H9 (cell line): ENCODE results near the gene PLPP1. TPM values are rescaled to one million over a fixed set of nuclear protein-coding genes. Genes with fewer than 3 reads are reported as not detected.
A peak's percentile ranks its signal among the peaks of the same experiment; 100 is the strongest.

ENCODE experiments used
- DNase-seq: peaks from one replicate; pipeline ENCODE4 v3.0.0-alpha.2; 2017
- H2AFZ ChIP-seq: one replicate; pipeline ENCODE4 v1.6.1; 2013; ENCODE audit warnings: mild to moderate bottlenecking, low read length, control low read depth, moderate library complexity
- H2AK5ac ChIP-seq: 2 replicates; pipeline ENCODE4 v1.6.1; 2013; ENCODE audit warnings: low read length, control low read depth, mixed read lengths; ENCODE audit not compliant: insufficient read length
- H2BK120ac ChIP-seq: one replicate; pipeline ENCODE4 v1.6.1; 2013; ENCODE audit warnings: low read depth, mild to moderate bottlenecking, low read length, control low read depth, inconsistent platforms; ENCODE audit not compliant: poor library complexity, severe bottlenecking
- H2BK12ac ChIP-seq: 2 replicates; pipeline ENCODE4 v1.6.1; 2013; ENCODE audit warnings: low read length, control low read depth, mixed read lengths, low read depth; ENCODE audit not compliant: insufficient read length
- H2BK15ac ChIP-seq: 2 replicates; pipeline ENCODE4 v1.6.1; 2013; ENCODE audit warnings: low read depth, low read length, control low read depth
- H2BK20ac ChIP-seq: one replicate; pipeline ENCODE4 v1.6.1; 2013; ENCODE audit warnings: low read depth, mild to moderate bottlenecking, low read length, control low read depth, inconsistent platforms; ENCODE audit not compliant: poor library complexity, severe bottlenecking
- H2BK5ac ChIP-seq: 2 replicates; pipeline ENCODE4 v1.6.1; 2013; ENCODE audit warnings: low read length, control low read depth, mixed read lengths; ENCODE audit not compliant: insufficient read length
- H3K14ac ChIP-seq: 2 replicates; pipeline ENCODE4 v1.6.1; 2013; ENCODE audit warnings: low read length, control low read depth; ENCODE audit not compliant: insufficient read depth
- H3K18ac ChIP-seq: 2 replicates; pipeline ENCODE4 v1.6.1; 2013; ENCODE audit warnings: low read depth, mild to moderate bottlenecking, mixed read lengths, low read length, control low read depth; ENCODE audit not compliant: insufficient read length
- H3K23ac ChIP-seq: 2 replicates; pipeline ENCODE4 v1.6.1; 2013; ENCODE audit warnings: low read length, control low read depth, mixed read lengths, low read depth; ENCODE audit not compliant: insufficient read length
- H3K23me2 ChIP-seq: 2 replicates; pipeline ENCODE4 v1.6.1; 2013; ENCODE audit warnings: low read depth, mild to moderate bottlenecking, mixed read lengths, low read length, control low read depth; ENCODE audit not compliant: insufficient read length, poor library complexity, severe bottlenecking
- H3K27ac ChIP-seq: 2 replicates; pipeline ENCODE4 v1.5.1; 2013; ENCODE audit warnings: low read length, control low read depth, mixed read lengths, low read depth; ENCODE audit not compliant: insufficient read length
- H3K27me3 ChIP-seq: 2 replicates; pipeline ENCODE4 v1.6.1; 2013; ENCODE audit warnings: low read length, control low read depth, inconsistent platforms; ENCODE audit not compliant: insufficient read depth
- H3K4ac ChIP-seq: 2 replicates; pipeline ENCODE4 v1.6.1; 2013; ENCODE audit warnings: low read depth, mild to moderate bottlenecking, control low read depth, inconsistent platforms, low read length, moderate library complexity
- H3K4me1 ChIP-seq: 2 replicates; pipeline ENCODE4 v1.6.1; 2013; ENCODE audit warnings: low read length, control low read depth, inconsistent platforms; ENCODE audit not compliant: insufficient read depth
- H3K4me2 ChIP-seq: 2 replicates; pipeline ENCODE4 v1.6.1; 2013; ENCODE audit warnings: low read length, control low read depth, mixed read lengths; ENCODE audit not compliant: insufficient read length, insufficient read depth
- H3K56ac ChIP-seq: 2 replicates; pipeline ENCODE4 v1.6.1; 2013; ENCODE audit warnings: low read depth, mild to moderate bottlenecking, mixed read lengths, low read length, control low read depth; ENCODE audit not compliant: insufficient read length
- H3K79me1 ChIP-seq: 2 replicates; pipeline ENCODE4 v1.6.1; 2013; ENCODE audit warnings: low read depth, mild to moderate bottlenecking, moderate library complexity, low read length, control low read depth, inconsistent platforms; ENCODE audit not compliant: insufficient read depth, poor library complexity, severe bottlenecking
- H3K79me2 ChIP-seq: 2 replicates; pipeline ENCODE4 v1.6.1; 2013; ENCODE audit warnings: low read length, control low read depth, inconsistent platforms; ENCODE audit not compliant: insufficient read depth
- H3K9ac ChIP-seq: 2 replicates; pipeline ENCODE4 v1.6.1; 2013; ENCODE audit warnings: low read length, control low read depth, mixed read lengths; ENCODE audit not compliant: insufficient read length; ENCODE audit errors: extremely low read depth
- H3K9me3 ChIP-seq: one replicate; pipeline ENCODE4 v1.6.1; 2013; ENCODE audit warnings: low read depth, low read length, inconsistent platforms; ENCODE audit not compliant: control insufficient read depth
- H3T11ph ChIP-seq: one replicate; pipeline ENCODE4 v1.6.1; 2013; ENCODE audit warnings: mild to moderate bottlenecking, low read length, control low read depth, inconsistent platforms
- H4K20me1 ChIP-seq: one replicate; pipeline ENCODE4 v1.6.1; 2013; ENCODE audit not compliant: control insufficient read depth, insufficient read length, insufficient read depth
- H4K5ac ChIP-seq: 2 replicates; pipeline ENCODE4 v1.6.1; 2013; ENCODE audit warnings: low read depth, mild to moderate bottlenecking, mixed read lengths, low read length, control low read depth; ENCODE audit not compliant: insufficient read length
- H4K8ac ChIP-seq: replicated peaks from 2 replicates; pipeline ENCODE4 v1.6.1; 2013; ENCODE audit warnings: low read length, control low read depth, mixed read lengths, low read depth; ENCODE audit not compliant: insufficient read length
- H4K91ac ChIP-seq: 2 replicates; pipeline ENCODE4 v1.6.1; 2013; ENCODE audit warnings: low read depth, mild to moderate bottlenecking, moderate library complexity, mixed read lengths, low read length, control low read depth; ENCODE audit not compliant: insufficient read length
- H3K27ac Mint-ChIP-seq, 3 experiments: 2 replicates in 2 of 3; 3 replicates in 1 of 3; pipeline ENCODE4 v1.8.0; 2020 to 2021; ENCODE audit warnings: mixed read lengths in 3 of 3, mild to moderate bottlenecking in 1 of 3, moderate library complexity in 1 of 3
- H3K27me3 Mint-ChIP-seq: 2 replicates; pipeline ENCODE4 v1.8.0; 2021; ENCODE audit warnings: low read depth, mild to moderate bottlenecking, moderate library complexity, mixed read lengths
- H3K36me3 Mint-ChIP-seq, 3 experiments: 2 replicates in 2 of 3; 3 replicates in 1 of 3; pipeline ENCODE4 v1.8.0; 2020 to 2021; ENCODE audit warnings: low read depth in 3 of 3, mixed read lengths in 3 of 3; ENCODE audit not compliant: insufficient read depth in 1 of 3
- H3K4me1 Mint-ChIP-seq, 2 experiments: 2 replicates each; pipeline ENCODE4 v1.8.0; 2020; ENCODE audit warnings: mixed read lengths in 2 of 2
- H3K4me3 Mint-ChIP-seq, 2 experiments: 2 replicates in 1 of 2; 3 replicates in 1 of 2; pipeline ENCODE4 v1.8.0; 2020 to 2021; ENCODE audit warnings: mild to moderate bottlenecking in 2 of 2, mixed read lengths in 2 of 2, moderate library complexity in 1 of 2
- H3K9me3 Mint-ChIP-seq, 2 experiments: 2 replicates in 1 of 2; 3 replicates in 1 of 2; pipeline ENCODE4 v1.8.0; 2020; ENCODE audit warnings: mild to moderate bottlenecking in 2 of 2, mixed read lengths in 2 of 2, moderate library complexity in 1 of 2
- total RNA-seq: library from RNA; stranded (reverse); gene quantifications from 2 replicates; pipeline ENCODE4 v1.2.1, GENCODE V29; 2021
- TF ChIP-seq, protein P1 (sequence below): fragments of 200-600 bp; sonication (generic); conservative IDR thresholded peaks from 3 replicates; pipeline ENCODE4 v1.8.0; 2021; ENCODE audit warnings: antibody characterized with exemption, mild to moderate bottlenecking

PLPP1 gene
- total RNA-seq, 1 experiment from 2014 or later: 85.9 TPM

DNA sequence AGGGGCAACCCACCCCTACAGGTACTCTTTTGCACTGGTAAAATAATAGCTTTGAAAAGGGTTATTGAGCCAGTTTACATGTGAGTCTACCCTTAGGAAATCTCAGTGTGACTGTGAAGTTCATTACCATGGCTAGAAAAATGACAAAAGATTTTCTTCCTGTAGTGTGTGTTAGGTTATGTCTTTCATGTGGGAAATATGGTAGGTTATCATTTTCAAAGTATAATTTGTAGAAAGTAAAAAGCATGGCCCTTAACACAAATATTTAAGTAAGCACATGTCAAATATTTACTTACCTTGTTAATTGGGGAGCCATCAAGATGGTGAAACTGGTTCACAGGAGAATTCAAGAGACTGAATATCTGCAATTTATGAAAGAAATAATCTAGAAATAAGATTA, 37.3 kb upstream of the PLPP1 start:
- H3K27me3 ChIP-seq: no peaks in the 10 kb centered on the region
- H3K9me3 ChIP-seq: no peaks in the 10 kb centered on the region
- no peak overlapping the region for H2AFZ ChIP-seq
- no peak overlapping the region for H3K23ac ChIP-seq
- H3K27ac ChIP-seq: peak overlapping the region; percentile 86
- TF ChIP-seq, protein P1, sequence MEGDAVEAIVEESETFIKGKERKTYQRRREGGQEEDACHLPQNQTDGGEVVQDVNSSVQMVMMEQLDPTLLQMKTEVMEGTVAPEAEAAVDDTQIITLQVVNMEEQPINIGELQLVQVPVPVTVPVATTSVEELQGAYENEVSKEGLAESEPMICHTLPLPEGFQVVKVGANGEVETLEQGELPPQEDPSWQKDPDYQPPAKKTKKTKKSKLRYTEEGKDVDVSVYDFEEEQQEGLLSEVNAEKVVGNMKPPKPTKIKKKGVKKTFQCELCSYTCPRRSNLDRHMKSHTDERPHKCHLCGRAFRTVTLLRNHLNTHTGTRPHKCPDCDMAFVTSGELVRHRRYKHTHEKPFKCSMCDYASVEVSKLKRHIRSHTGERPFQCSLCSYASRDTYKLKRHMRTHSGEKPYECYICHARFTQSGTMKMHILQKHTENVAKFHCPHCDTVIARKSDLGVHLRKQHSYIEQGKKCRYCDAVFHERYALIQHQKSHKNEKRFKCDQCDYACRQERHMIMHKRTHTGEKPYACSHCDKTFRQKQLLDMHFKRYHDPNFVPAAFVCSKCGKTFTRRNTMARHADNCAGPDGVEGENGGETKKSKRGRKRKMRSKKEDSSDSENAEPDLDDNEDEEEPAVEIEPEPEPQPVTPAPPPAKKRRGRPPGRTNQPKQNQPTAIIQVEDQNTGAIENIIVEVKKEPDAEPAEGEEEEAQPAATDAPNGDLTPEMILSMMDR: no peak
- H4K91ac ChIP-seq: no peak overlapping the region
- H3K4me2 ChIP-seq: no peak overlapping the region
- no peak overlapping the region for H2BK12ac ChIP-seq
- Mint-ChIP-seq H3K4me3 (peak overlapping the region in 1 of 2 experiments; percentile 43; a peak in 3 of 5 replicates), H3K27me3 (no peaks in the 10 kb centered on the region; the same call in 1 of the 2 replicates), H3K27ac (peak overlapping the region; percentile 99 to 100 (median 99)), H3K4me1 (peaks cover 49 to 51% of the 10 kb centered on the region in 2 experiments), H3K36me3 (no peaks in the 10 kb centered on the region), H3K9me3 (no peaks in the 10 kb centered on the region; a peak in 1 of 5 replicates)
- H2BK15ac ChIP-seq: no peak overlapping the region
- H2BK20ac ChIP-seq: no peak overlapping the region
- no peak overlapping the region for H3K18ac ChIP-seq
- no peaks in the 10 kb centered on the region for H4K20me1 ChIP-seq
- H3K79me2 ChIP-seq: no peaks in the 10 kb centered on the region
- no peak overlapping the region for H2AK5ac ChIP-seq
- H3K14ac ChIP-seq: no peak overlapping the region
- no peak overlapping the region for H3K4ac ChIP-seq
- no peak overlapping the region for H4K5ac ChIP-seq
- H3K56ac ChIP-seq: no peak overlapping the region
- no peak overlapping the region for H4K8ac ChIP-seq
- H3K4me1 ChIP-seq: peaks cover 8% of the 10 kb centered on the region; the same call in 1 of the 2 replicates
- peak overlapping the region; percentile 38 for H3K9ac ChIP-seq
- H3K79me1 ChIP-seq: no peaks in the 10 kb centered on the region
- H3T11ph ChIP-seq: no peak overlapping the region
- no peak for DNase-seq
- H3K23me2 ChIP-seq: no peaks in the 10 kb centered on the region
- no peak overlapping the region for H2BK120ac ChIP-seq
- H2BK5ac ChIP-seq: no peak overlapping the region
